ENCODE data around the gene MSX1.

MSX1 gene

DNA sequence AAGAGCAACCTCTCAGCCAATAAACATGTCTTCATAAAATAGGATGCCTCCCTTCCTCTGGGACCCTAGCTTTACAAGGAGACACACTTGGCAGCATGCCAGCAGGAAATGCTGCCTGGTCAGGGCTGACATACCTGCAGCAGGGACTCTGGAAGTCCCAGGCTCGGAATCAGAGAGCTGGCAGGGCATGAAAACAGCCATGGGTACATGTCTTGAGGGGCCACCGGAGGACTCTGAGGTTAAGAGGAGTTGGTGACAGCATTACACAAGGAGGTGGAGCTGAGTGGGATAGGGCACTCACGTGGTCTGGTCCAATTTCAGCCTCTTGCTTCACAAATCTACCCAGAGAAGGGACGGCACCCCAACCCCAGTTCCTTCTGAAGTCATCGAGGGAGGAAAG, 15.7 kb downstream of the MSX1 start:
- peaks cover 96% of the 10 kb centered on the region for H3K27me3 ChIP-seq (ENCODE audit: insufficient read depth, low read length)
- no peak overlapping the region for H3K27ac ChIP-seq (ENCODE audit: low read length)
- no peaks in the 10 kb centered on the region; the same call in 1 of the 2 replicates for H3K9me3 ChIP-seq (ENCODE audit: insufficient read depth, low read depth, low read length)
- H3K4me3 ChIP-seq (ENCODE audit: low read length) = no peak overlapping the region
- H3K36me3 ChIP-seq (ENCODE audit: insufficient read depth, low read depth, low read length) = no peaks in the 10 kb centered on the region
- no peaks in the 10 kb centered on the region for H3K4me1 ChIP-seq (ENCODE audit: insufficient read depth, low read length)
- no peak overlapping the region for H3K9ac ChIP-seq (ENCODE audit: low read depth, low read length)

DNA sequence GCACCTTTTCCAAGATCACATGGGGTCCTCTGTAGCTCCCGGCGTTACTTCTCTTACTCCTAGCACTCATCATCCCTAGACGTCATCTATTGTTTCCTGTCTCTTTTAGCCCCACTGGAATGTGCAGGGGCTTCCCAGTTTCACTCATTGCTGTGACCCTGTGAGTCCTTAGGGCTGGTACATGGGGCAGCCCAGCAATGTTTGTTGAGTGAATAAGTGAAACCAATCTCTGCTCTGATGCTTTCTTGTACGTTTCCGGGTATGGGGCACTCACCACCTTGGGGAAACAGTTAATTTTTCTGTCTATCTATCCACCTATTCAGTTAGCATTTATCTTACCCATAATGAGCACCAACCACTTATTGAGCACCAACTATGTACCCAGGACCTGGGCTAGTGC, 16.1 kb downstream of the MSX1 start:
- Histone ChIP-seq H3K9ac (ENCODE audit: low read depth, low read length) (no peak overlapping the region), H3K27me3 (ENCODE audit: insufficient read depth, low read length) (peaks cover 92% of the 10 kb centered on the region), H3K27ac (ENCODE audit: low read length) (no peak overlapping the region), H3K4me1 (ENCODE audit: insufficient read depth, low read length) (no peaks in the 10 kb centered on the region), H3K4me3 (ENCODE audit: low read length) (no peak overlapping the region), H3K36me3 (ENCODE audit: insufficient read depth, low read depth, low read length) (no peaks in the 10 kb centered on the region), H3K9me3 (ENCODE audit: insufficient read depth, low read depth, low read length) (no peaks in the 10 kb centered on the region; the same call in 1 of the 2 replicates)

GRCh38 chr4:4876945-4877661, 17.6 kb downstream of the MSX1 start:
- Histone ChIP-seq H3K9ac (ENCODE audit: low read depth, low read length) (no peak overlapping the region), H3K4me3 (ENCODE audit: low read length) (no peak overlapping the region), H3K36me3 (ENCODE audit: insufficient read depth, low read depth, low read length) (no peaks in the 10 kb centered on the region), H3K4me1 (ENCODE audit: insufficient read depth, low read length) (no peaks in the 10 kb centered on the region), H3K27me3 (ENCODE audit: insufficient read depth, low read length) (peaks cover 77% of the 10 kb centered on the region), H3K27ac (ENCODE audit: low read length) (no peak overlapping the region), H3K9me3 (ENCODE audit: insufficient read depth, low read depth, low read length) (no peaks in the 10 kb centered on the region)

DNA sequence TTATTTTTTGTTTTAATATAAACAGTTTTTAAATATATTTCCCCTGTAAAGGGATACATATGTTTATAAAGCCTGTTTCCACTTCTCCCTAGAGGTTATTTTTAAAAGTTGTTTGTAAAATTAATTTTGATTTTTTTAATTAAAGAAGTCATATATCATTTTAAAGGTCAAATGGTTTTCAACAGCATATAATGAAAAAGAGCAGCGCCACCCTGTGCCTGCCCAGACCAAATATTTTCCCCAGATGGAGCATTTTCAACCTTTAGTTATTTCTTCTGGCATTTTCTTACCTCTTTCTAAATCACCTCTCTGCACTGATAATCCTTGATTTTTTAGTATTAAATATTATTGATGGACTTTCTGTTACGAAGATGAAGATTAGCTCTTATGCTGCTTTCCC, 21.0 kb downstream of the MSX1 start:
- Histone ChIP-seq H3K9ac (ENCODE audit: low read depth, low read length) (no peak overlapping the region), H3K4me1 (ENCODE audit: insufficient read depth, low read length) (no peaks in the 10 kb centered on the region), H3K36me3 (ENCODE audit: insufficient read depth, low read depth, low read length) (no peaks in the 10 kb centered on the region), H3K4me3 (ENCODE audit: low read length) (no peak overlapping the region), H3K27ac (ENCODE audit: low read length) (no peak overlapping the region), H3K9me3 (ENCODE audit: insufficient read depth, low read depth, low read length) (no peaks in the 10 kb centered on the region), H3K27me3 (ENCODE audit: insufficient read depth, low read length) (peaks cover 50% of the 10 kb centered on the region)

- Histone ChIP-seq H3K36me3 (ENCODE audit: insufficient read depth, low read depth, low read length) (no peaks in the 10 kb centered on the region), H3K4me1 (ENCODE audit: insufficient read depth, low read length) (no peaks in the 10 kb centered on the region), H3K9ac (ENCODE audit: low read depth, low read length) (no peak overlapping the region), H3K27ac (ENCODE audit: low read length) (no peak overlapping the region), H3K9me3 (ENCODE audit: insufficient read depth, low read depth, low read length) (no peaks in the 10 kb centered on the region), H3K4me3 (ENCODE audit: low read length) (no peak overlapping the region), H3K27me3 (ENCODE audit: insufficient read depth, low read length) (peaks cover 43% of the 10 kb centered on the region)
These were observed 22.0 kb downstream of the MSX1 start for GRCh38 chr4:4881432-4881831.

GRCh38 chr4:4884611-4885010, 25.1 kb downstream of the MSX1 start:
- Histone ChIP-seq H3K27ac (ENCODE audit: low read length) (no peak overlapping the region), H3K4me1 (ENCODE audit: insufficient read depth, low read length) (no peaks in the 10 kb centered on the region), H3K4me3 (ENCODE audit: low read length) (no peak overlapping the region), H3K9ac (ENCODE audit: low read depth, low read length) (no peak overlapping the region), H3K36me3 (ENCODE audit: insufficient read depth, low read depth, low read length) (no peaks in the 10 kb centered on the region), H3K27me3 (ENCODE audit: insufficient read depth, low read length) (peaks cover 39% of the 10 kb centered on the region), H3K9me3 (ENCODE audit: insufficient read depth, low read depth, low read length) (no peaks in the 10 kb centered on the region)

- Histone ChIP-seq H3K36me3 (ENCODE audit: insufficient read depth, low read depth, low read length) (no peaks in the 10 kb centered on the region), H3K4me3 (ENCODE audit: low read length) (no peak overlapping the region), H3K9me3 (ENCODE audit: insufficient read depth, low read depth, low read length) (no peaks in the 10 kb centered on the region), H3K27me3 (ENCODE audit: insufficient read depth, low read length) (peaks cover 34% of the 10 kb centered on the region), H3K27ac (ENCODE audit: low read length) (no peak overlapping the region), H3K9ac (ENCODE audit: low read depth, low read length) (no peak overlapping the region), H3K4me1 (ENCODE audit: insufficient read depth, low read length) (no peaks in the 10 kb centered on the region)
These were observed 28.0 kb downstream of the MSX1 start for GRCh38 chr4:4887426-4887825.

- Histone ChIP-seq H3K4me3 (ENCODE audit: low read length) (no peak overlapping the region), H3K4me1 (ENCODE audit: insufficient read depth, low read length) (no peaks in the 10 kb centered on the region), H3K9me3 (ENCODE audit: insufficient read depth, low read depth, low read length) (no peaks in the 10 kb centered on the region), H3K36me3 (ENCODE audit: insufficient read depth, low read depth, low read length) (no peaks in the 10 kb centered on the region), H3K27ac (ENCODE audit: low read length) (no peak overlapping the region), H3K27me3 (ENCODE audit: insufficient read depth, low read length) (peaks cover 34% of the 10 kb centered on the region), H3K9ac (ENCODE audit: low read depth, low read length) (no peak overlapping the region)
These were observed 29.2 kb downstream of the MSX1 start for GRCh38 chr4:4888695-4889094.

DNA sequence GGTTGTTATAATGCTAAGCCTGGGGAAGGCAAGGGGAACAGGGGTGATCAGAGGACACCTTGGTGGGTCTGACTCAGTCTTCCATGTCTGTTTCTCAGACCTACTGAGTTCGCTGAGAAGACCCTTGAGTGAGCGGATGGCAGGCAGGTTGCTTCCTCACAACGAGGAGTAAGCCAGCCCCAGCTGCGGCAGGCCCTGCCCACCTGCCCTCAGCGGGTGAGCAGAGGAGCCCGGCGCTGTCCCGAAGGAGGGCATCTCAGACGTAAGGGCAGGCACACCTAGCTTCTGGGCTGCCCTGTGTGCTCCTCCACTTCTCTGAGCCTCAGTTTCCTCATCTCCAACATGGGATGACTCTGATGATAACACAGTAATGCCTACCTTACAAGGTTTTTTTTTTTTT, 30.3 kb downstream of the MSX1 start:
- no peaks in the 10 kb centered on the region for H3K9me3 ChIP-seq (ENCODE audit: insufficient read depth, low read depth, low read length)
- no peaks in the 10 kb centered on the region for H3K36me3 ChIP-seq (ENCODE audit: insufficient read depth, low read depth, low read length)
- H3K27ac ChIP-seq (ENCODE audit: low read length) = no peak overlapping the region
- peaks cover 29% of the 10 kb centered on the region for H3K27me3 ChIP-seq (ENCODE audit: insufficient read depth, low read length)
- no peaks in the 10 kb centered on the region for H3K4me1 ChIP-seq (ENCODE audit: insufficient read depth, low read length)
- H3K4me3 ChIP-seq (ENCODE audit: low read length) = no peak overlapping the region
- H3K9ac ChIP-seq (ENCODE audit: low read depth, low read length) = no peak overlapping the region

GRCh38 chr4:4890574-4891255, 31.2 kb downstream of the MSX1 start:
- H3K4me1 ChIP-seq (ENCODE audit: insufficient read depth, low read length) = no peaks in the 10 kb centered on the region
- no peak overlapping the region for H3K4me3 ChIP-seq (ENCODE audit: low read length)
- H3K9me3 ChIP-seq (ENCODE audit: insufficient read depth, low read depth, low read length) = no peaks in the 10 kb centered on the region
- no peaks in the 10 kb centered on the region for H3K36me3 ChIP-seq (ENCODE audit: insufficient read depth, low read depth, low read length)
- H3K27ac ChIP-seq (ENCODE audit: low read length) = no peak overlapping the region
- no peak overlapping the region for H3K9ac ChIP-seq (ENCODE audit: low read depth, low read length)
- H3K27me3 ChIP-seq (ENCODE audit: insufficient read depth, low read length) = peaks cover 27% of the 10 kb centered on the region

DNA sequence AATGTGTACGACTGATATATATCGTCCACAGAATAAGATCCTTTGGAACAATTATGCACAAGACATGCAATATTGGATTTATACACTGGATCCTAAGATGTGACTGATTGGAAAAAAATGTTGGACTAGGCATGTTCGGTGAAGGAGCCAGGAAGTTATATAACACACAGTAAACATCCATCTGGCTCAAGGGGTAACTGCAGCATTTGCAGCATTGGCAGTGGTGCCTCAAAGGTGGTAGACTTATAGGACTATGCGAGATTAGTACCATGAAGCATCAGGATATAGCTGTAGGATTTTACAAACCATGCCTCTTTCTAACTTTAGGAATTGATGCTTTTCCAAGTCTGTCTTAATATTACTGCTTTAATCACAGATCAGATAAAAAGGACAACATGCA, 34.3 kb downstream of the MSX1 start:
- peaks cover 8% of the 10 kb centered on the region; the same call in 1 of the 2 replicates for H3K27me3 ChIP-seq (ENCODE audit: insufficient read depth, low read length)
- no peaks in the 10 kb centered on the region for H3K36me3 ChIP-seq (ENCODE audit: insufficient read depth, low read depth, low read length)
- no peak overlapping the region for H3K4me3 ChIP-seq (ENCODE audit: low read length)
- H3K9me3 ChIP-seq (ENCODE audit: insufficient read depth, low read depth, low read length) = no peaks in the 10 kb centered on the region
- H3K4me1 ChIP-seq (ENCODE audit: insufficient read depth, low read length) = no peaks in the 10 kb centered on the region
- H3K27ac ChIP-seq (ENCODE audit: low read length) = no peak overlapping the region
- H3K9ac ChIP-seq (ENCODE audit: low read depth, low read length) = no peak overlapping the region

DNA sequence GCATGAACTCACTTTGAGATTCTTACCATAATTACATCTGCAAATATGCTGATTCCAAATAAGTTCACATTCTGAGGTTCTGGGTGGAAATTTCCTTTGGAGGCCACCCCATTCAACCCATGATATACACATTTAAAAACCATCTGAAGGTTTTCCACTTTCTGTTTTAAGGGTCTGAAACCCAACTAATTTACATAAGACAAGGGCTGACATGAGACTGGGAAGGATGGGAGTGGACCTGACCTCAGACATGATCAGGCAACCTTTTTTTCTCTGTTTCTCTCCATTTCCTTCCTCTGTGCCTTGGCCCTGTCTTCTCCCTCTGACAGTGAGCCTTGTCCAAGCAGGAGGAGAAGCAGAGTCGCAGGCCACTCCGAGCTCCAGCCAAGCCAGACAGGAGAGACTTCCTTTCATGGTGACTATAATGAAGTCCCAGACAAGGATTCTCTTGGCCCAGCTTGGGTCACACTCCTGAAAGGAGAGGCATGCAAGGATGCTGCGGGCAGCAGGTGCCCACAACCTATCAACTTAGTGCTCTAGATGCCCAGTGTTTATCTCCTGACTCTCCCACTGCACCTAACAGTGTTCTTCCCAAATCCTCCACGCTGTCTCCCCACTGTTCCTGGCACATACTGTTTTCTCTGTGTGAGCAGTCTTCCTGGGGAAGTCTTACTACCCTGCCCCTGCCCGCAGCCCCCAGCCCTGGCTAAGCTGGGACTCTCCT, 39.9 kb downstream of the MSX1 start:
- no peaks in the 10 kb centered on the region for H3K9me3 ChIP-seq (ENCODE audit: insufficient read depth, low read depth, low read length)
- no peaks in the 10 kb centered on the region for H3K36me3 ChIP-seq (ENCODE audit: insufficient read depth, low read depth, low read length)
- no peak overlapping the region for H3K9ac ChIP-seq (ENCODE audit: low read depth, low read length)
- no peak overlapping the region for H3K4me3 ChIP-seq (ENCODE audit: low read length)
- H3K4me1 ChIP-seq (ENCODE audit: insufficient read depth, low read length) = no peaks in the 10 kb centered on the region
- H3K27ac ChIP-seq (ENCODE audit: low read length) = no peak overlapping the region
- peaks cover 21% of the 10 kb centered on the region for H3K27me3 ChIP-seq (ENCODE audit: insufficient read depth, low read length)
